HepG2 (cell line): ENCODE data around the gene PLXNA1. TPM values are rescaled to one million over a fixed set of nuclear protein-coding genes. Genes with fewer than 3 reads are reported as not detected.

Experiments
- ATAC-seq: fragments of 200-7000 bp; cut with Tn5 transposase; 3 replicates; pipeline ENCODE4 v1.9.1; 2020; ENCODE audit warnings: mild to moderate bottlenecking, moderate library complexity
- BruUV-seq: library from RNA; stranded (reverse); fragments of 400-500 nt; replicated peaks from 2 replicates; lab custom pipeline; 2021; lab: Mats Ljungman, UMichigan
- CTCF ChIA-PET: fragments of 300-600 bp; formaldehyde crosslinking; extraction: SDS; loops from one replicate; lab custom pipeline; 2021; ENCODE audit warnings: low total read pairs, inconsistent platforms, low intra/inter-chr PET ratio; lab: Yijun Ruan, JAX
- POLR2A ChIA-PET: fragments of 350-600 bp; sonication (Branson Sonifier 250); formaldehyde crosslinking; loops from one replicate; lab custom pipeline; 2020; ENCODE audit warnings: antibody characterized with exemption, inconsistent platforms; lab: Yijun Ruan, JAX
- DNase-seq: peaks from one replicate; pipeline ENCODE4 v3.0.0-alpha.2; 2015; ENCODE audit warnings: low spot score
- FAIRE-seq: peaks from 3 replicates; lab custom pipeline; 2011; peaks lifted over from hg19 to GRCh38; lab: Jason Lieb, UNC
- H2AFZ ChIP-seq: one replicate; pipeline ENCODE4 v1.6.1; 2011; ENCODE audit warnings: low read length, inconsistent platforms
- H3K27ac ChIP-seq: fragments of 300-600 bp; 3 replicates; pipeline ENCODE4 v1.8.0; 2011; ENCODE audit warnings: mixed run types, mild to moderate bottlenecking, mixed read lengths, low read length, inconsistent platforms; ENCODE audit not compliant: insufficient read depth; ENCODE audit errors: extremely low read length
- H3K27me3 ChIP-seq, 2 experiments: fragments of 200-600 bp in 1 of 2; 2 replicates in 1 of 2; 3 replicates in 1 of 2; pipeline versions ENCODE4 v1.6.0 to v1.8.0; 2011; ENCODE audit warnings: low read length in 2 of 2, mild to moderate bottlenecking in 2 of 2, moderate library complexity in 2 of 2, inconsistent platforms in 1 of 2; ENCODE audit not compliant: insufficient read depth in 2 of 2, control insufficient read depth in 1 of 2
- H3K36me3 ChIP-seq, 2 experiments: fragments of 200-600 bp in 1 of 2; replicated peaks in 1 of 2; 2 replicates in 1 of 2; 3 replicates in 1 of 2; pipeline versions ENCODE4 v1.5.1 to v1.8.0; 2011; ENCODE audit warnings: low read length in 2 of 2, inconsistent platforms in 1 of 2; ENCODE audit not compliant: insufficient read depth in 2 of 2, control insufficient read depth in 1 of 2
- H3K4me1 ChIP-seq: 2 replicates; pipeline ENCODE4 v1.5.1; 2012; ENCODE audit warnings: low read length, inconsistent platforms; ENCODE audit not compliant: insufficient read depth
- H3K4me2 ChIP-seq: 2 replicates; pipeline ENCODE4 v1.6.0; 2011; ENCODE audit warnings: low read depth, low read length, inconsistent platforms
- H3K4me3 ChIP-seq, 3 experiments: fragments of 200-600 bp in 1 of 3; sonication (generic), shearing (Covaris generic) in 1 of 3; replicated peaks in 1 of 3; 2 replicates each; pipeline ENCODE4 v1.5.1; 2011 to 2016; ENCODE audit warnings: low read length in 3 of 3, inconsistent platforms in 2 of 3, low read depth in 2 of 3, mild to moderate bottlenecking in 2 of 3, control low read depth in 1 of 3, mixed read lengths in 1 of 3; ENCODE audit not compliant: insufficient read depth in 1 of 3
- H3K79me2 ChIP-seq: one replicate; pipeline ENCODE4 v1.6.1; 2011; ENCODE audit warnings: low read length, inconsistent platforms; ENCODE audit not compliant: insufficient read depth
- H3K9ac ChIP-seq: 2 replicates; pipeline ENCODE4 v1.6.0; 2011; ENCODE audit warnings: mild to moderate bottlenecking, low read depth, low read length, inconsistent platforms; ENCODE audit not compliant: insufficient read depth
- H3K9me3 ChIP-seq: 2 replicates; pipeline ENCODE4 v1.5.1; 2012; ENCODE audit warnings: mild to moderate bottlenecking, low read length
- H4K20me1 ChIP-seq: 2 replicates; pipeline ENCODE4 v1.6.0; 2011; ENCODE audit warnings: inconsistent platforms, mild to moderate bottlenecking, low read length, moderate library complexity; ENCODE audit not compliant: insufficient read depth
- AGO2 ChIP-seq: fragments of 200-400 bp; formaldehyde crosslinking; optimal IDR thresholded peaks from 2 replicates; pipeline ENCODE3; 2017; ENCODE audit warnings: mild to moderate bottlenecking, low read depth, low read length, moderate library complexity
- EP300 ChIP-seq, 3 experiments: sonication (generic) in 1 of 3; formaldehyde crosslinking in 1 of 3; IDR thresholded peaks; 2 replicates each; pipeline versions ENCODE4 v1.5.1 to v1.6.1; 2011 to 2020; ENCODE audit warnings: low read depth in 2 of 3, low read length in 2 of 3, borderline replicate concordance in 1 of 3, improper control_type of control experiment in 1 of 3, mild to moderate bottlenecking in 1 of 3, missing genetic modification reagents in 1 of 3, moderate library complexity in 1 of 3
- ISX ChIP-seq: sonication (generic); formaldehyde crosslinking; conservative IDR thresholded peaks from 2 replicates; pipeline ENCODE4 v1.5.0; 2020; ENCODE audit warnings: missing genetic modification reagents
- NCOA5 ChIP-seq: sonication (generic); formaldehyde crosslinking; IDR thresholded peaks from 2 replicates; pipeline ENCODE4 v1.4.0; 2020; ENCODE audit warnings: missing genetic modification reagents
- PHF5A ChIP-seq: IDR thresholded peaks from one replicate; pipeline ENCODE4 v1.6.1; 2018; ENCODE audit warnings: low read depth, missing genetic modification reagents; ENCODE audit not compliant: unreplicated experiment
- RBAK ChIP-seq: sonication (generic); formaldehyde crosslinking; IDR thresholded peaks from 2 replicates; pipeline ENCODE4 v1.5.1; 2020; ENCODE audit warnings: mild to moderate bottlenecking, missing genetic modification reagents
- ZKSCAN1 ChIP-seq: fragments of 150-350 bp; IDR thresholded peaks from 2 replicates; pipeline ENCODE4 v1.6.1; 2014; ENCODE audit warnings: low read length
- WGBS: methylation state at CpG from one replicate; pipeline ENCODE4 v1.1.6; 2017; ENCODE audit warnings: low lambda C conversion rate; 5-methylcytosine and 5-hydroxymethylcytosine counted together
- in situ Hi-C: cut with HindIII; loops from 2 replicates; pipeline ENCODE4 v1.10.0; 2017; ENCODE audit warnings: low pct_unique_long_range_greater_than_20kb; ENCODE audit not compliant: extremely low pct_ligation_motif_present
- intact Hi-C: fragments of 100-400 bp; cut with micrococcal nuclease; formaldehyde crosslinking; loops from one replicate; pipeline ENCODE4 v1.10.0; 2022; ENCODE audit not compliant: unreplicated experiment
- polyA plus RNA-seq, 8 experiments: library from polyadenylated mRNA; depleted of rRNA in 3 of 8; stranded (reverse) in 7 of 8; unstranded in 1 of 8; fragments of >200 nt; fragmentation: Illumina TruSeq in 4 of 8; extraction: Trizol in 4 of 8; gene quantifications; 2 replicates each; pipeline versions ENCODE4 v1.2.1 to v1.2.3, GENCODE V29; 2011 to 2016; ENCODE audit warnings: low read depth in 4 of 8, missing spikeins in 1 of 8, mixed read lengths in 1 of 8; ENCODE audit not compliant: insufficient read depth in 1 of 8
- total RNA-seq, 5 experiments: library from RNA; depleted of rRNA; stranded (reverse); fragments of >200 nt; fragmentation: Illumina TruSeq; extraction: Trizol; gene quantifications; 2 replicates each; pipeline ENCODE4 v1.2.3, GENCODE V29; 2016; ENCODE audit warnings: low read depth in 1 of 5
- TF ChIP-seq, protein P1 (sequence below): sonication (generic); formaldehyde crosslinking; IDR thresholded peaks from 2 replicates; pipeline ENCODE4 v1.4.0; 2020; ENCODE audit warnings: mild to moderate bottlenecking, missing genetic modification reagents, borderline replicate concordance

PLXNA1 gene
- total and polyA plus RNA-seq, 2 of the 13 experiments (the other 11 are each of a cell fraction or from before 2014, with no cell fraction given): 16.6 to 18.2 TPM

- 97% methylated on average over 24 of the region's 35 CpGs for WGBS
- Histone ChIP-seq H3K9ac (no peak overlapping the region), H4K20me1 (no peaks in the 10 kb centered on the region), H3K9me3 (no peaks in the 10 kb centered on the region), H3K27ac (no peak overlapping the region), H3K27me3 (no peaks in the 10 kb centered on the region), H3K4me1 (no peaks in the 10 kb centered on the region), H3K36me3 (peaks cover 24 to 30% of the 10 kb centered on the region in 2 experiments; a peak in 4 of 5 replicates), H3K4me3 (no peak overlapping the region), H3K4me2 (no peak overlapping the region), H3K79me2 (no peaks in the 10 kb centered on the region), H2AFZ (no peak overlapping the region)
- no peak for ATAC-seq
- no TSS peak for BruUV-seq
- DNase-seq: no peak
- TF ChIP-seq ISX (CRISPR knock-in tag): no peak
- TF ChIP-seq RBAK (CRISPR knock-in tag): no peak
- no peak for TF ChIP-seq EP300 (IDR thresholded peaks at IDR 0.05; ENCODE audit: low read depth in 2 of 2, low read length in 2 of 2)
- no peak for TF ChIP-seq EP300 (CRISPR knock-in tag; IDR thresholded peaks at IDR 0.05; ENCODE audit: borderline replicate concordance)
- TF ChIP-seq NCOA5 (CRISPR knock-in tag): no peak
- no peak for TF ChIP-seq ZKSCAN1
- no peak for TF ChIP-seq PHF5A (CRISPR knock-in tag)
- TF ChIP-seq, protein P1, sequence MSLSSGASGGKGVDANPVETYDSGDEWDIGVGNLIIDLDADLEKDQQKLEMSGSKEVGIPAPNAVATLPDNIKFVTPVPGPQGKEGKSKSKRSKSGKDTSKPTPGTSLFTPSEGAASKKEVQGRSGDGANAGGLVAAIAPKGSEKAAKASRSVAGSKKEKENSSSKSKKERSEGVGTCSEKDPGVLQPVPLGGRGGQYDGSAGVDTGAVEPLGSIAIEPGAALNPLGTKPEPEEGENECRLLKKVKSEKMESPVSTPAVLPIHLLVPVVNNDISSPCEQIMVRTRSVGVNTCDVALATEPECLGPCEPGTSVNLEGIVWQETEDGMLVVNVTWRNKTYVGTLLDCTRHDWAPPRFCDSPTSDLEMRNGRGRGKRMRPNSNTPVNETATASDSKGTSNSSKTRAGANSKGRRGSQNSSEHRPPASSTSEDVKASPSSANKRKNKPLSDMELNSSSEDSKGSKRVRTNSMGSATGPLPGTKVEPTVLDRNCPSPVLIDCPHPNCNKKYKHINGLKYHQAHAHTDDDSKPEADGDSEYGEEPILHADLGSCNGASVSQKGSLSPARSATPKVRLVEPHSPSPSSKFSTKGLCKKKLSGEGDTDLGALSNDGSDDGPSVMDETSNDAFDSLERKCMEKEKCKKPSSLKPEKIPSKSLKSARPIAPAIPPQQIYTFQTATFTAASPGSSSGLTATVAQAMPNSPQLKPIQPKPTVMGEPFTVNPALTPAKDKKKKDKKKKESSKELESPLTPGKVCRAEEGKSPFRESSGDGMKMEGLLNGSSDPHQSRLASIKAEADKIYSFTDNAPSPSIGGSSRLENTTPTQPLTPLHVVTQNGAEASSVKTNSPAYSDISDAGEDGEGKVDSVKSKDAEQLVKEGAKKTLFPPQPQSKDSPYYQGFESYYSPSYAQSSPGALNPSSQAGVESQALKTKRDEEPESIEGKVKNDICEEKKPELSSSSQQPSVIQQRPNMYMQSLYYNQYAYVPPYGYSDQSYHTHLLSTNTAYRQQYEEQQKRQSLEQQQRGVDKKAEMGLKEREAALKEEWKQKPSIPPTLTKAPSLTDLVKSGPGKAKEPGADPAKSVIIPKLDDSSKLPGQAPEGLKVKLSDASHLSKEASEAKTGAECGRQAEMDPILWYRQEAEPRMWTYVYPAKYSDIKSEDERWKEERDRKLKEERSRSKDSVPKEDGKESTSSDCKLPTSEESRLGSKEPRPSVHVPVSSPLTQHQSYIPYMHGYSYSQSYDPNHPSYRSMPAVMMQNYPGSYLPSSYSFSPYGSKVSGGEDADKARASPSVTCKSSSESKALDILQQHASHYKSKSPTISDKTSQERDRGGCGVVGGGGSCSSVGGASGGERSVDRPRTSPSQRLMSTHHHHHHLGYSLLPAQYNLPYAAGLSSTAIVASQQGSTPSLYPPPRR: no peak
- peak; percentile 21 for TF ChIP-seq AGO2
- in situ Hi-C loops: no loop called here
- ChIA-PET CTCF (no interaction called here), POLR2A (no interaction called here)
- intact Hi-C loops: no loop called here
- FAIRE-seq: no peak
Measured at GRCh38 chr3:127014536-127015281, 31.8 kb downstream of the PLXNA1 start.
